HG03175 (cell line): Measurements from ENCODE around the gene PMPCA.
"Not testable (repeated sequence)": the region's sequence is repeated elsewhere in the genome, so short reads cannot be mapped to it uniquely, and the experiment has no call there.

Source experiments
- ATAC-seq: cut with Tn5 transposase; IDR thresholded peaks from one replicate; pipeline ENCODE4 v1.9.1; 2021; ENCODE audit warnings: mild to moderate bottlenecking, moderate library complexity; ENCODE audit not compliant: unreplicated experiment

The PMPCA gene

GRCh38 chr9:136392538-136393449, 17.7 kb upstream of the PMPCA start:
- no peak for ATAC-seq

- no peak for ATAC-seq
Measured at GRCh38 chr9:136393531-136393930, 16.9 kb upstream of the PMPCA start.

- ATAC-seq = no peak
Measured at GRCh38 chr9:136394312-136395019, 16.0 kb upstream of the PMPCA start.

GRCh38 chr9:136395020-136395340, 15.5 kb upstream of the PMPCA start:
- ATAC-seq = no peak

- ATAC-seq = no peak
Measured at GRCh38 chr9:136395345-136396218, 14.9 kb upstream of the PMPCA start.

GRCh38 chr9:136396219-136396515, 14.3 kb upstream of the PMPCA start:
- no peak for ATAC-seq

- no peak for ATAC-seq
Measured at GRCh38 chr9:136397643-136398042, 12.8 kb upstream of the PMPCA start.

- no peak for ATAC-seq
Measured at GRCh38 chr9:136398286-136398685, 12.2 kb upstream of the PMPCA start.

- no peak for ATAC-seq
Measured at GRCh38 chr9:136399176-136400037, 11.1 kb upstream of the PMPCA start.

GRCh38 chr9:136400038-136400834, 10.2 kb upstream of the PMPCA start, which contains the start of gene SNAPC4:
Gene SNAPC4, minus strand, starts transcription at chr9:136400170. Its CDS starts 1,742 bp downstream, at chr9:136398428.
- peak; percentile 79 for ATAC-seq

- ATAC-seq = no peak
Measured at GRCh38 chr9:136401173-136401922, 9.1 kb upstream of the PMPCA start.

- no peak for ATAC-seq
Measured at GRCh38 chr9:136402067-136402466, 8.4 kb upstream of the PMPCA start.

- ATAC-seq = no peak
Measured at GRCh38 chr9:136403538-136403914, 6.9 kb upstream of the PMPCA start.

GRCh38 chr9:136403915-136404800, 6.3 kb upstream of the PMPCA start:
- no peak for ATAC-seq

- ATAC-seq = no peak
Measured at GRCh38 chr9:136404801-136405136, 5.7 kb upstream of the PMPCA start.

- ATAC-seq = no peak
Measured at GRCh38 chr9:136405481-136405880, 5.0 kb upstream of the PMPCA start.

GRCh38 chr9:136405904-136406303, 4.6 kb upstream of the PMPCA start:
- not testable (repeated sequence) for ATAC-seq

- ATAC-seq = not testable (repeated sequence)
Measured at GRCh38 chr9:136407061-136407460, 3.4 kb upstream of the PMPCA start.
